HepG2 (cell line): Measurements from ENCODE around the gene NUP214. TPM values are rescaled to one million over a fixed set of nuclear protein-coding genes. Genes with fewer than 3 reads are reported as not detected.
A peak's percentile ranks its signal among the peaks of the same experiment; 100 is the strongest.

ENCODE experiments used
- ATF7-NPFF ChIP-seq: sonication (generic); formaldehyde crosslinking; IDR thresholded peaks from 2 replicates; pipeline ENCODE4 v1.8.1; 2023; ENCODE audit warnings: mild to moderate bottlenecking, low read depth, missing genetic modification reagents, moderate library complexity
- DNMT3B ChIP-seq: conservative IDR thresholded peaks from 2 replicates; pipeline ENCODE4 v1.6.1; 2016; ENCODE audit warnings: missing biosample characterization, control low read depth
- DR1 ChIP-seq: sonication (generic); formaldehyde crosslinking; IDR thresholded peaks from 2 replicates; pipeline ENCODE4 v1.8.0; 2021; ENCODE audit warnings: mild to moderate bottlenecking, missing genetic modification reagents, inconsistent platforms
- ELF4 ChIP-seq: sonication (generic); formaldehyde crosslinking; IDR thresholded peaks from 2 replicates; pipeline ENCODE4 v1.5.0; 2020; ENCODE audit warnings: missing genetic modification reagents, mild to moderate bottlenecking, moderate library complexity, borderline replicate concordance
- HHEX ChIP-seq: IDR thresholded peaks from 2 replicates; pipeline ENCODE4 v1.6.1; 2016; ENCODE audit warnings: control low read depth
- HOXA9 ChIP-seq: sonication (generic); formaldehyde crosslinking; IDR thresholded peaks from 2 replicates; pipeline ENCODE4 v1.8.1; 2022; ENCODE audit warnings: missing genetic modification reagents, mild to moderate bottlenecking, moderate library complexity, borderline replicate concordance
- IKZF4 ChIP-seq: sonication (generic); formaldehyde crosslinking; IDR thresholded peaks from 2 replicates; pipeline ENCODE4 v1.5.1; 2020; ENCODE audit warnings: borderline replicate concordance, mild to moderate bottlenecking, low read depth, missing genetic modification reagents; ENCODE audit errors: not compliant biosample characterization
- JDP2 ChIP-seq: sonication (generic); formaldehyde crosslinking; IDR thresholded peaks from 2 replicates; pipeline ENCODE4 v1.8.1; 2022; ENCODE audit warnings: missing genetic modification reagents, borderline replicate concordance
- KDM3A ChIP-seq: IDR thresholded peaks from 2 replicates; pipeline ENCODE4 v1.6.1; 2018; ENCODE audit warnings: low read depth, missing compliant biosample characterization
- MAFG ChIP-seq: sonication (generic); formaldehyde crosslinking; IDR thresholded peaks from 2 replicates; pipeline ENCODE4 v1.5.1; 2020; ENCODE audit warnings: mild to moderate bottlenecking, missing genetic modification reagents
- MAZ ChIP-seq, 2 experiments: sonication (generic) in 1 of 2; formaldehyde crosslinking in 1 of 2; IDR thresholded peaks; 2 replicates each; pipeline versions ENCODE4 v1.5.0 to v1.6.1; 2012 to 2020; ENCODE audit warnings: low read depth in 2 of 2, mild to moderate bottlenecking in 2 of 2, borderline replicate concordance in 1 of 2, improper control_type of control experiment in 1 of 2, low read length in 1 of 2, missing genetic modification reagents in 1 of 2, moderate library complexity in 1 of 2
- MED8 ChIP-seq: sonication (generic); formaldehyde crosslinking; IDR thresholded peaks from 2 replicates; pipeline ENCODE4 v1.8.1; 2023; ENCODE audit warnings: mild to moderate bottlenecking, missing genetic modification reagents; ENCODE audit not compliant: insufficient replicate concordance
- MTA3 ChIP-seq: sonication (generic); formaldehyde crosslinking; IDR thresholded peaks from 2 replicates; pipeline ENCODE4 v1.4.0; 2020; ENCODE audit warnings: missing genetic modification reagents
- TCF12 ChIP-seq, 2 experiments: fragments of 450-650 bp in 1 of 2; sonication (generic) in 1 of 2; formaldehyde crosslinking in 1 of 2; IDR thresholded peaks; 2 replicates each; pipeline versions ENCODE4 v1.6.1 to v1.8.0; 2017 to 2022; ENCODE audit warnings: antibody characterized with exemption in 1 of 2, mild to moderate bottlenecking in 1 of 2, missing genetic modification reagents in 1 of 2, moderate library complexity in 1 of 2
- ZBTB38 ChIP-seq: sonication (generic); formaldehyde crosslinking; IDR thresholded peaks from 2 replicates; pipeline ENCODE4 v1.5.1; 2020; ENCODE audit warnings: mild to moderate bottlenecking, missing genetic modification reagents
- ZKSCAN8 ChIP-seq: IDR thresholded peaks from 2 replicates; pipeline ENCODE4 v1.6.1; 2016; ENCODE audit warnings: borderline replicate concordance, missing genetic modification reagents, missing compliant biosample characterization
- ZNF615 ChIP-seq: sonication (generic); formaldehyde crosslinking; IDR thresholded peaks from 2 replicates; pipeline ENCODE4 v1.5.0; 2020; ENCODE audit warnings: mild to moderate bottlenecking, missing genetic modification reagents, borderline replicate concordance
- ZNF672 ChIP-seq: sonication (generic); formaldehyde crosslinking; IDR thresholded peaks from 2 replicates; pipeline ENCODE4 v1.8.1; 2022; ENCODE audit warnings: missing genetic modification reagents
- ZNF766 ChIP-seq: sonication (generic); formaldehyde crosslinking; IDR thresholded peaks from 2 replicates; pipeline ENCODE4 v1.5.0; 2020; ENCODE audit warnings: missing genetic modification reagents, borderline replicate concordance
- ZNF83 ChIP-seq: sonication (generic); formaldehyde crosslinking; IDR thresholded peaks from 2 replicates; pipeline ENCODE4 v1.4.0; 2020; ENCODE audit warnings: missing genetic modification reagents, mild to moderate bottlenecking, borderline replicate concordance
- polyA plus RNA-seq, 8 experiments: library from polyadenylated mRNA; depleted of rRNA in 3 of 8; stranded (reverse) in 7 of 8; unstranded in 1 of 8; fragments of >200 nt; fragmentation: Illumina TruSeq in 4 of 8; extraction: Trizol in 4 of 8; gene quantifications; 2 replicates each; pipeline versions ENCODE4 v1.2.1 to v1.2.3, GENCODE V29; 2011 to 2016; ENCODE audit warnings: low read depth in 4 of 8, missing spikeins in 1 of 8, mixed read lengths in 1 of 8; ENCODE audit not compliant: insufficient read depth in 1 of 8
- total RNA-seq, 5 experiments: library from RNA; depleted of rRNA; stranded (reverse); fragments of >200 nt; fragmentation: Illumina TruSeq; extraction: Trizol; gene quantifications; 2 replicates each; pipeline ENCODE4 v1.2.3, GENCODE V29; 2016; ENCODE audit warnings: low read depth in 1 of 5
- TF ChIP-seq, protein P1 (sequence below): sonication (generic); formaldehyde crosslinking; IDR thresholded peaks from 2 replicates; pipeline ENCODE4 v1.5.0; 2020; ENCODE audit warnings: mild to moderate bottlenecking, low read depth, missing genetic modification reagents, borderline replicate concordance
- TF ChIP-seq, protein P2 (sequence below): sonication (generic); formaldehyde crosslinking; conservative IDR thresholded peaks from 2 replicates; pipeline ENCODE4 v1.4.0; 2020; ENCODE audit warnings: missing genetic modification reagents
- TF ChIP-seq, protein P3 (sequence below): sonication (generic); formaldehyde crosslinking; IDR thresholded peaks from 2 replicates; pipeline ENCODE4 v1.9.0; 2022; ENCODE audit warnings: low read depth, missing genetic modification reagents
- TF ChIP-seq, protein P4 (sequence below): fragments of 450-650 bp; IDR thresholded peaks from 2 replicates; pipeline ENCODE4 v1.6.1; 2017

NUP214 gene
- total and polyA plus RNA-seq, 2 of the 13 experiments (the other 11 are each of a cell fraction or from before 2014, with no cell fraction given): 8.4 to 16.0 TPM

DNA sequence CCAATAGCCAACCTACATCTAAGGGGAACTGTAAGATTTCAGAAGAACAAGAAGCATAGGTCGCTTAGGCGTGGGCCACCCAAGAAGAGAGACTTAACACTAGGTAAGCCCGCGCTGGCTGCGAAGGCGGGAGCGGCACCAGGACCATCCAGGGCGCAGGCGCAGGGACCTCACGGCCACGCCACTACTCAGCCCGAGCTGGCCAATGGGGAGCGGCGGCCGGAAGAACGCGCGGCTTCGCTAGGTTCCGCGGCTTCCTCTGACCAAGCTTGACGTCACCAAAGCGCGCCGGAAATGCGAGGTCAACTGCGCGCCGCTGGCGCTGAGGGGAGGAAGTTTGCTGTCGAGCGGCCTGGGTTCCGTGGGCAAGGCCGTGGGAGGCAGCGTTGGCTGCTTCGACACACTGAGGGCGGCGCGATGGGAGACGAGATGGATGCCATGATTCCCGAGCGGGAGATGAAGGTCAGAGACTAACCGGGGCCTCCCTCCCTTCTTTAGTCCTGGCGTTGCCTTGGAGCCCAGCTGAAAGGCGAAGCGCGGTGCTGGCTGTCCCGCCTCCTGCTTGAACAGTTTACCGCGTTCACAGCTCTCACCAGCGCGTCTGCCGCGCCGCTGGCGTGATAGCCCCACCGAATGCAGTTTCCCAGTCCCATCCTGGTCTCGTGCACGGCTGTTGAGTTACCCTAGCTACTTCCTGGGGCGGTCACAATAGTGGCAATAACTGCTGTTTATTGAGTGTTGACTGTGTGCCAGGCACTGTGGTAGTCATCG is at the start of gene NUP214 (continued):
- TF ChIP-seq MED8 (CRISPR knock-in tag) (peak; percentile 89), HHEX (CRISPR knock-in tag) (peak; percentile 37; the same call in 1 of the 2 replicates), ZBTB38 (CRISPR knock-in tag) (no peak; the same call in 1 of the 2 replicates), JDP2 (CRISPR knock-in tag) (no peak), ZNF83 (0 out of 2 replicates have a peak, but pooled peaks have one; percentile 10), ZNF672 (CRISPR knock-in tag) (no peak), ZNF766 (CRISPR knock-in tag) (no peak), DNMT3B (CRISPR knock-in tag) (peak; percentile 79; the same call in 1 of the 2 replicates), ELF4 (CRISPR knock-in tag) (peak; percentile 92; the same call in 1 of the 2 replicates), KDM3A (0 out of 2 replicates have a peak, but pooled peaks have one; percentile 67), TCF12 (IDR thresholded peaks at IDR 0.05) (no peak), TCF12 (CRISPR knock-in tag; IDR thresholded peaks at IDR 0.05) (no peak), DR1 (peak; percentile 89), ATF7-NPFF (CRISPR knock-in tag) (no peak; the same call in 1 of the 2 replicates), IKZF4 (no peak), MTA3 (no peak), MAZ (IDR thresholded peaks at IDR 0.05; ENCODE audit: borderline replicate concordance, low read depth, low read length) (peak; percentile 45; the same call in 1 of the 2 replicates), MAZ (CRISPR knock-in tag; IDR thresholded peaks at IDR 0.05; ENCODE audit: low read depth) (peak; percentile 91), MAFG (CRISPR knock-in tag) (no peak), ZNF615 (CRISPR knock-in tag) (no peak), HOXA9 (CRISPR knock-in tag) (no peak; the same call in 1 of the 2 replicates), ZKSCAN8 (CRISPR knock-in tag) (no peak)
- TF ChIP-seq, protein P1, sequence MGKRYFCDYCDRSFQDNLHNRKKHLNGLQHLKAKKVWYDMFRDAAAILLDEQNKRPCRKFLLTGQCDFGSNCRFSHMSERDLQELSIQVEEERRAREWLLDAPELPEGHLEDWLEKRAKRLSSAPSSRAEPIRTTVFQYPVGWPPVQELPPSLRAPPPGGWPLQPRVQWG (CRISPR knock-in tag): no peak
- TF ChIP-seq, protein P2, sequence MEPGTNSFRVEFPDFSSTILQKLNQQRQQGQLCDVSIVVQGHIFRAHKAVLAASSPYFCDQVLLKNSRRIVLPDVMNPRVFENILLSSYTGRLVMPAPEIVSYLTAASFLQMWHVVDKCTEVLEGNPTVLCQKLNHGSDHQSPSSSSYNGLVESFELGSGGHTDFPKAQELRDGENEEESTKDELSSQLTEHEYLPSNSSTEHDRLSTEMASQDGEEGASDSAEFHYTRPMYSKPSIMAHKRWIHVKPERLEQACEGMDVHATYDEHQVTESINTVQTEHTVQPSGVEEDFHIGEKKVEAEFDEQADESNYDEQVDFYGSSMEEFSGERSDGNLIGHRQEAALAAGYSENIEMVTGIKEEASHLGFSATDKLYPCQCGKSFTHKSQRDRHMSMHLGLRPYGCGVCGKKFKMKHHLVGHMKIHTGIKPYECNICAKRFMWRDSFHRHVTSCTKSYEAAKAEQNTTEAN: no peak; the same call in 1 of the 2 replicates
- TF ChIP-seq, protein P3, sequence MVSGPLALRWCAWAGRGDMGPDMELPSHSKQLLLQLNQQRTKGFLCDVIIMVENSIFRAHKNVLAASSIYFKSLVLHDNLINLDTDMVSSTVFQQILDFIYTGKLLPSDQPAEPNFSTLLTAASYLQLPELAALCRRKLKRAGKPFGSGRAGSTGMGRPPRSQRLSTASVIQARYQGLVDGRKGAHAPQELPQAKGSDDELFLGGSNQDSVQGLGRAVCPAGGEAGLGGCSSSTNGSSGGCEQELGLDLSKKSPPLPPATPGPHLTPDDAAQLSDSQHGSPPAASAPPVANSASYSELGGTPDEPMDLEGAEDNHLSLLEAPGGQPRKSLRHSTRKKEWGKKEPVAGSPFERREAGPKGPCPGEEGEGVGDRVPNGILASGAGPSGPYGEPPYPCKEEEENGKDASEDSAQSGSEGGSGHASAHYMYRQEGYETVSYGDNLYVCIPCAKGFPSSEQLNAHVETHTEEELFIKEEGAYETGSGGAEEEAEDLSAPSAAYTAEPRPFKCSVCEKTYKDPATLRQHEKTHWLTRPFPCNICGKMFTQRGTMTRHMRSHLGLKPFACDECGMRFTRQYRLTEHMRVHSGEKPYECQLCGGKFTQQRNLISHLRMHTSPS (CRISPR knock-in tag): peak; percentile 23; the same call in 1 of the 2 replicates
- TF ChIP-seq, protein P4, sequence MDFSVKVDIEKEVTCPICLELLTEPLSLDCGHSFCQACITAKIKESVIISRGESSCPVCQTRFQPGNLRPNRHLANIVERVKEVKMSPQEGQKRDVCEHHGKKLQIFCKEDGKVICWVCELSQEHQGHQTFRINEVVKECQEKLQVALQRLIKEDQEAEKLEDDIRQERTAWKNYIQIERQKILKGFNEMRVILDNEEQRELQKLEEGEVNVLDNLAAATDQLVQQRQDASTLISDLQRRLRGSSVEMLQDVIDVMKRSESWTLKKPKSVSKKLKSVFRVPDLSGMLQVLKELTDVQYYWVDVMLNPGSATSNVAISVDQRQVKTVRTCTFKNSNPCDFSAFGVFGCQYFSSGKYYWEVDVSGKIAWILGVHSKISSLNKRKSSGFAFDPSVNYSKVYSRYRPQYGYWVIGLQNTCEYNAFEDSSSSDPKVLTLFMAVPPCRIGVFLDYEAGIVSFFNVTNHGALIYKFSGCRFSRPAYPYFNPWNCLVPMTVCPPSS: no peak
